SK-N-SH treated with all-trans-retinoic acid at 6 μM for 48 hours (cell line): ENCODE results near the gene CNTNAP2.
A peak's percentile ranks its signal among the peaks of the same experiment; 100 is the strongest.

Source experiments
- ATAC-seq: fragments of 200-7000 bp; cut with Tn5 transposase; 3 replicates; pipeline ENCODE4 v1.9.1; 2020; ENCODE audit warnings: mild to moderate bottlenecking, moderate library complexity
- ARNTL ChIP-seq: fragments of 450-650 bp; formaldehyde crosslinking; IDR thresholded peaks from 2 replicates; pipeline ENCODE4 v1.5.0; 2020; ENCODE audit warnings: low read depth, mild to moderate bottlenecking, moderate library complexity, borderline replicate concordance
- BACH2 ChIP-seq: fragments of 250-450 bp; sonication (Bioruptor Pico); IDR thresholded peaks from 2 replicates; pipeline ENCODE4 v1.9.0; 2021; ENCODE audit warnings: mild to moderate bottlenecking, borderline replicate concordance
- CSDC2 ChIP-seq: fragments of 250-450 bp; sonication (Bioruptor Pico); IDR thresholded peaks from 2 replicates; pipeline ENCODE4 v1.5.0; 2020; ENCODE audit warnings: mild to moderate bottlenecking, moderate library complexity
- ESRRG ChIP-seq: fragments of 250-450 bp; sonication (Bioruptor Pico); IDR thresholded peaks from 2 replicates; pipeline ENCODE4 v1.6.1; 2021; ENCODE audit warnings: mild to moderate bottlenecking
- GLIS3 ChIP-seq: fragments of 250-450 bp; sonication (Bioruptor Pico); IDR thresholded peaks from 2 replicates; pipeline ENCODE4 v1.5.0; 2020; ENCODE audit warnings: mild to moderate bottlenecking, moderate library complexity
- ISL1 ChIP-seq: fragments of 250-450 bp; sonication (Bioruptor Pico); IDR thresholded peaks from 2 replicates; pipeline ENCODE4 v2.1.2; 2022; ENCODE audit warnings: mild to moderate bottlenecking, moderate library complexity
- OSR1 ChIP-seq: fragments of 250-450 bp; sonication (Bioruptor Pico); IDR thresholded peaks from 2 replicates; pipeline ENCODE4 v1.8.0; 2022; ENCODE audit warnings: moderate library complexity, mild to moderate bottlenecking, inconsistent platforms
- PPARA ChIP-seq: fragments of 250-450 bp; sonication (Bioruptor Pico); IDR thresholded peaks from 2 replicates; pipeline ENCODE4 v1.5.0; 2020; ENCODE audit warnings: mild to moderate bottlenecking, borderline replicate concordance
- RARB ChIP-seq: fragments of 250-450 bp; sonication (Bioruptor Pico); IDR thresholded peaks from 2 replicates; pipeline ENCODE4 v1.8.0; 2021; ENCODE audit warnings: mild to moderate bottlenecking, moderate library complexity
- SNAI2 ChIP-seq: fragments of 250-450 bp; sonication (Bioruptor Pico); IDR thresholded peaks from 2 replicates; pipeline ENCODE4 v1.5.0; 2020; ENCODE audit warnings: mild to moderate bottlenecking, moderate library complexity
- TCF4 ChIP-seq: fragments of 250-450 bp; sonication (Bioruptor Pico); IDR thresholded peaks from 2 replicates; pipeline ENCODE4 v1.8.0; 2021; ENCODE audit warnings: mild to moderate bottlenecking, moderate library complexity, borderline replicate concordance
- TOX ChIP-seq: fragments of 250-450 bp; sonication (Bioruptor Pico); IDR thresholded peaks from 2 replicates; pipeline ENCODE4 v1.8.0; 2021; ENCODE audit warnings: mild to moderate bottlenecking, moderate library complexity, borderline replicate concordance
- ZC3H10 ChIP-seq: fragments of 250-450 bp; sonication (Bioruptor Pico); IDR thresholded peaks from 2 replicates; pipeline ENCODE4 v1.5.1; 2021; ENCODE audit warnings: mild to moderate bottlenecking, moderate library complexity
- ZFP3 ChIP-seq: fragments of 250-450 bp; sonication (Bioruptor Pico); IDR thresholded peaks from 2 replicates; pipeline ENCODE4 v1.5.0; 2020; ENCODE audit warnings: mild to moderate bottlenecking, moderate library complexity
- ZFP30 ChIP-seq: fragments of 450-650 bp; formaldehyde crosslinking; IDR thresholded peaks from 2 replicates; pipeline ENCODE4 v1.5.0; 2022; ENCODE audit warnings: mild to moderate bottlenecking, moderate library complexity
- ZNF565 ChIP-seq: fragments of 450-650 bp; formaldehyde crosslinking; conservative IDR thresholded peaks from 2 replicates; pipeline ENCODE4 v1.5.0; 2020; ENCODE audit warnings: low read depth, mild to moderate bottlenecking, moderate library complexity
- ZNF70 ChIP-seq: fragments of 450-650 bp; formaldehyde crosslinking; IDR thresholded peaks from 2 replicates; pipeline ENCODE4 v1.5.0; 2020; ENCODE audit warnings: mild to moderate bottlenecking, moderate library complexity
- ZNF8 ChIP-seq: fragments of 450-650 bp; formaldehyde crosslinking; IDR thresholded peaks from 2 replicates; pipeline ENCODE4 v1.5.0; 2020; ENCODE audit warnings: mild to moderate bottlenecking, moderate library complexity
- TF ChIP-seq, protein P1 (sequence below): fragments of 250-450 bp; sonication (Bioruptor Pico); IDR thresholded peaks from 2 replicates; pipeline ENCODE4 v1.8.0; 2020; ENCODE audit warnings: mild to moderate bottlenecking, moderate library complexity, borderline replicate concordance
- TF ChIP-seq, protein P2 (sequence below): fragments of 250-450 bp; sonication (Bioruptor Pico); IDR thresholded peaks from 2 replicates; pipeline ENCODE4 v1.8.0; 2021; ENCODE audit warnings: low read depth, mild to moderate bottlenecking, moderate library complexity, borderline replicate concordance
- TF ChIP-seq, protein P3 (sequence below): fragments of 250-450 bp; sonication (Bioruptor Pico); IDR thresholded peaks from 2 replicates; pipeline ENCODE4 v1.5.0; 2020; ENCODE audit warnings: mild to moderate bottlenecking, moderate library complexity

The CNTNAP2 gene

DNA sequence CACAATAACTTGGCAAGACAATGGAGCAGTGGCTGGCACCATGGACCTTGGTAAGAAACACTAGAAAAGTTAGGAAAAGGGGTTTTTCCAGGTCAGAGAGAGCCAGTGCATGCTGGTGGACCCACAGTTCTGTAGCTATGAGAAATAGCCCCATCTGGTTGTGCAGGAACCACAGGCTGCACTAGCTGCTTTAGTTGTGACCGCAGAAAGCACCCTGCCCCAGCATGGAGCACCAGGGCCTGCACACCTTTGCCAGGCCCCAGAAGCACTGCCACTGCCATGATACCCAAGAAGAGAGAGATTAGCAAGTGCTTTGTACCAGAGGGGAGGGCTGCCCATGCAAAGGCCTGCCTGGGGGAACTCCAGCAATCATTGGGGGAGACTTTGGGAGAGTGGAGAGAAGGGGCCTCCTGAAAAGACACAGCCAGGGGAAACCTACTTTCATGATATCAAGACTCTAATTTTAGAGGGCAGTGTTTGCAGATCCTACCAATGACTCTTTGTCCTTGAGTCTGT lies 2217.9 kb downstream of the CNTNAP2 start:
- peak; percentile 1; the same call in 2 of the 3 replicates for ATAC-seq
- TF ChIP-seq, protein P1, sequence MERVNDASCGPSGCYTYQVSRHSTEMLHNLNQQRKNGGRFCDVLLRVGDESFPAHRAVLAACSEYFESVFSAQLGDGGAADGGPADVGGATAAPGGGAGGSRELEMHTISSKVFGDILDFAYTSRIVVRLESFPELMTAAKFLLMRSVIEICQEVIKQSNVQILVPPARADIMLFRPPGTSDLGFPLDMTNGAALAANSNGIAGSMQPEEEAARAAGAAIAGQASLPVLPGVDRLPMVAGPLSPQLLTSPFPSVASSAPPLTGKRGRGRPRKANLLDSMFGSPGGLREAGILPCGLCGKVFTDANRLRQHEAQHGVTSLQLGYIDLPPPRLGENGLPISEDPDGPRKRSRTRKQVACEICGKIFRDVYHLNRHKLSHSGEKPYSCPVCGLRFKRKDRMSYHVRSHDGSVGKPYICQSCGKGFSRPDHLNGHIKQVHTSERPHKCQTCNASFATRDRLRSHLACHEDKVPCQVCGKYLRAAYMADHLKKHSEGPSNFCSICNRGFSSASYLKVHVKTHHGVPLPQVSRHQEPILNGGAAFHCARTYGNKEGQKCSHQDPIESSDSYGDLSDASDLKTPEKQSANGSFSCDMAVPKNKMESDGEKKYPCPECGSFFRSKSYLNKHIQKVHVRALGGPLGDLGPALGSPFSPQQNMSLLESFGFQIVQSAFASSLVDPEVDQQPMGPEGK (CRISPR knock-in tag), result 0 out of 2 replicates have a peak, but pooled peaks have one; percentile 21
- no peak for TF ChIP-seq ISL1

DNA sequence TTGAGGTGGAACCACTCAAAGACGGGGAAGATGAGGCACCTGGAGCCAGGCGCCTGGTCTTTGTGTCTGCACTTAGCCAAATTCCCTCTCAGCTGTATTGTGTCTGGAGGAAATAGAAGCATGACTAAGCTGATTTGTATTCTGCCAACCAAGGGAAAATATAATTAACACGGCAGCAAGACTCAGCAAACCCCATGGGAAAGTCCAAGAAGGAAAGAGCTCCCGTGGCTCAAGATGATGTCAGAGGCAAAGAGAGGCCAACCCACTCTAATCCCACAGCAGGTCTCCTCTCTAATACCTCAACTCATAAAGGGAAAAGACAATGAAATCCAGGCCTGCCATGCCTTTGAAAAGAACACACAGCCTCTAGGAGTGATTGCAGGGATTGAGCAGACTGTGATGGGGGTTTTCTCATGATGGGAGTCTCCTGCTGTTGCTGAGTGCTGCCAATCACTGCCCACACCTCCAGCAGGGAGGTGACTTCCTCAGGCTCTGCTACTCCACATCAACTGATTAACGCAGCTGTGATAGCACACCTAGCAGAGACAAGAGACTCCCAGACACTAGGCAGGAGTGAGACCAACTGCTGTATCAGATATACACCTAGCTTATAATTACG lies 2218.5 kb downstream of the CNTNAP2 start:
- ATAC-seq, result peak; percentile 62
- TF ChIP-seq ARNTL (CRISPR knock-in tag), result no peak
- TF ChIP-seq ZNF565 (CRISPR knock-in tag), result no peak
- TF ChIP-seq PPARA (CRISPR knock-in tag), result no peak
- TF ChIP-seq CSDC2 (CRISPR knock-in tag), result peak; percentile 44; the same call in 1 of the 2 replicates
- TF ChIP-seq SNAI2 (CRISPR knock-in tag), result peak; percentile 84
- TF ChIP-seq OSR1 (CRISPR knock-in tag), result no peak
- no peak; the same call in 1 of the 2 replicates for TF ChIP-seq ZFP3
- no peak for TF ChIP-seq BACH2 (CRISPR knock-in tag)
- TF ChIP-seq, protein P1 (CRISPR knock-in tag), result no peak
- TF ChIP-seq ISL1, result peak; percentile 90
- TF ChIP-seq ZC3H10, result 0 out of 2 replicates have a peak, but pooled peaks have one; percentile 67
- no peak for TF ChIP-seq TCF4
- TF ChIP-seq, protein P2, sequence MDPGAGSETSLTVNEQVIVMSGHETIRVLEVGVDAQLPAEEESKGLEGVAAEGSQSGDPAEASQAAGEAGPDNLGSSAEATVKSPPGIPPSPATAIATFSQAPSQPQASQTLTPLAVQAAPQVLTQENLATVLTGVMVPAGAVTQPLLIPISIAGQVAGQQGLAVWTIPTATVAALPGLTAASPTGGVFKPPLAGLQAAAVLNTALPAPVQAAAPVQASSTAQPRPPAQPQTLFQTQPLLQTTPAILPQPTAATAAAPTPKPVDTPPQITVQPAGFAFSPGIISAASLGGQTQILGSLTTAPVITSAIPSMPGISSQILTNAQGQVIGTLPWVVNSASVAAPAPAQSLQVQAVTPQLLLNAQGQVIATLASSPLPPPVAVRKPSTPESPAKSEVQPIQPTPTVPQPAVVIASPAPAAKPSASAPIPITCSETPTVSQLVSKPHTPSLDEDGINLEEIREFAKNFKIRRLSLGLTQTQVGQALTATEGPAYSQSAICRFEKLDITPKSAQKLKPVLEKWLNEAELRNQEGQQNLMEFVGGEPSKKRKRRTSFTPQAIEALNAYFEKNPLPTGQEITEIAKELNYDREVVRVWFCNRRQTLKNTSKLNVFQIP (CRISPR knock-in tag), result no peak
- no peak for TF ChIP-seq ZFP30 (CRISPR knock-in tag)
- TF ChIP-seq, protein P3, sequence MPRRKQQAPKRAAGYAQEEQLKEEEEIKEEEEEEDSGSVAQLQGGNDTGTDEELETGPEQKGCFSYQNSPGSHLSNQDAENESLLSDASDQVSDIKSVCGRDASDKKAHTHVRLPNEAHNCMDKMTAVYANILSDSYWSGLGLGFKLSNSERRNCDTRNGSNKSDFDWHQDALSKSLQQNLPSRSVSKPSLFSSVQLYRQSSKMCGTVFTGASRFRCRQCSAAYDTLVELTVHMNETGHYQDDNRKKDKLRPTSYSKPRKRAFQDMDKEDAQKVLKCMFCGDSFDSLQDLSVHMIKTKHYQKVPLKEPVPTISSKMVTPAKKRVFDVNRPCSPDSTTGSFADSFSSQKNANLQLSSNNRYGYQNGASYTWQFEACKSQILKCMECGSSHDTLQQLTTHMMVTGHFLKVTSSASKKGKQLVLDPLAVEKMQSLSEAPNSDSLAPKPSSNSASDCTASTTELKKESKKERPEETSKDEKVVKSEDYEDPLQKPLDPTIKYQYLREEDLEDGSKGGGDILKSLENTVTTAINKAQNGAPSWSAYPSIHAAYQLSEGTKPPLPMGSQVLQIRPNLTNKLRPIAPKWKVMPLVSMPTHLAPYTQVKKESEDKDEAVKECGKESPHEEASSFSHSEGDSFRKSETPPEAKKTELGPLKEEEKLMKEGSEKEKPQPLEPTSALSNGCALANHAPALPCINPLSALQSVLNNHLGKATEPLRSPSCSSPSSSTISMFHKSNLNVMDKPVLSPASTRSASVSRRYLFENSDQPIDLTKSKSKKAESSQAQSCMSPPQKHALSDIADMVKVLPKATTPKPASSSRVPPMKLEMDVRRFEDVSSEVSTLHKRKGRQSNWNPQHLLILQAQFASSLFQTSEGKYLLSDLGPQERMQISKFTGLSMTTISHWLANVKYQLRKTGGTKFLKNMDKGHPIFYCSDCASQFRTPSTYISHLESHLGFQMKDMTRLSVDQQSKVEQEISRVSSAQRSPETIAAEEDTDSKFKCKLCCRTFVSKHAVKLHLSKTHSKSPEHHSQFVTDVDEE (CRISPR knock-in tag), result no peak
- TF ChIP-seq ZNF8, result no peak; the same call in 1 of the 2 replicates
- no peak for TF ChIP-seq ESRRG (CRISPR knock-in tag)

DNA sequence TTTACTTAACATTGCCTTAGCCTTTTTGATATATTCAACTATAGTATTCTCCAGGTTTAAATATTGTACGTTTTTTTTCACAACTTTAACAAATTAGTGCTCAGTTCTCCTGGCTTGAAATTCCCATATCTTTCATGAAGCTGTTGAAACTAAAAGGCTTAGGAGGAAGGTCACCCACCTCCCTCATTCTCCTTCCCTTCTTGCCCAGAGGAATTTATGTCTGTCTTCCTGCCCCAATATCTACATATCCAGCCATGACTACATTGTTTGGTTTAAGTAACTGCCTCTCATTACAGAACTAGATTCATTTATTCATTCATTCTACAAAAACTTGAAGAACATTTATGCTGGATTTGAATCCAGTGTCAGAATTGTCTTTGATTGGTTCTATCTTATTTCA lies 2219.2 kb downstream of the CNTNAP2 start:
- TF ChIP-seq RARB (CRISPR knock-in tag), result no peak
- no peak for TF ChIP-seq CSDC2 (CRISPR knock-in tag)
- TF ChIP-seq ZFP30 (CRISPR knock-in tag), result no peak
- TF ChIP-seq OSR1 (CRISPR knock-in tag), result no peak
- ATAC-seq, result no peak

DNA sequence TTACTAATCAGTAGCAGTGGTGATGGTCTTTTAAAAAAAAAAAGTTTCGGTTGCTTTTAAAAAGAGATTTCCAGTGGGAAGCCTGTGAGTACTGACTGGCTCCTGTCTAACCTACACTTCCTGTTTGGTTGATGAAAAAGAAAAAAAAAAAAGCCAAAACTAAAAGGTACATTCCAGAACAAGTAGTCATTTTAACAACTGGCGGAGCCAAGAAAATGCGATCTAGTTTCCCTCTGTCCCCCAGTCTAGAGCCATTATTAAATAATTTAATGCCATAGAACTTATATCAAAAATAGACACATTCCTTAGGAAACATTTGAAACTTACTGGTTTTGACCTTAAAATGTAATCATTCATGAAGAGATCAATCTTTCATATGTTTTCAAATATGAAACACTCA lies 2219.8 kb downstream of the CNTNAP2 start:
- TF ChIP-seq ZNF565 (CRISPR knock-in tag), result no peak
- TF ChIP-seq ISL1, result no peak; the same call in 1 of the 2 replicates
- no peak for TF ChIP-seq ZFP30 (CRISPR knock-in tag)
- TF ChIP-seq PPARA (CRISPR knock-in tag), result no peak
- no peak for TF ChIP-seq ZNF8
- no peak for TF ChIP-seq CSDC2 (CRISPR knock-in tag)
- no peak for TF ChIP-seq ZFP3
- TF ChIP-seq, protein P2 (CRISPR knock-in tag), result no peak
- no peak for TF ChIP-seq ZC3H10
- no peak for TF ChIP-seq RARB (CRISPR knock-in tag)
- TF ChIP-seq ESRRG (CRISPR knock-in tag), result no peak
- TF ChIP-seq OSR1 (CRISPR knock-in tag), result no peak
- TF ChIP-seq TOX (CRISPR knock-in tag), result no peak
- TF ChIP-seq, protein P1 (CRISPR knock-in tag), result no peak
- no peak for TF ChIP-seq SNAI2 (CRISPR knock-in tag)
- TF ChIP-seq ZNF70, result no peak
- TF ChIP-seq ARNTL (CRISPR knock-in tag), result no peak
- TF ChIP-seq GLIS3, result no peak
- TF ChIP-seq BACH2 (CRISPR knock-in tag), result no peak
- peak; percentile 4; the same call in 1 of the 3 replicates for ATAC-seq
